Activated CD4-positive, alpha-beta T cell treated with anti-CD3 and anti-CD28 coated beads, Interleukin-2, amount 50 U/mL, for 48 hours (primary cell): ENCODE data around the gene CELA3B.
"Not testable (repeated sequence)": the region's sequence is repeated elsewhere in the genome, so short reads cannot be mapped to it uniquely, and the experiment has no call there.

Experiments
- DNase-seq, 2 experiments: peaks; one replicate each; pipeline ENCODE4 v3.0.0-alpha.2; 2020

CELA3B gene

DNA sequence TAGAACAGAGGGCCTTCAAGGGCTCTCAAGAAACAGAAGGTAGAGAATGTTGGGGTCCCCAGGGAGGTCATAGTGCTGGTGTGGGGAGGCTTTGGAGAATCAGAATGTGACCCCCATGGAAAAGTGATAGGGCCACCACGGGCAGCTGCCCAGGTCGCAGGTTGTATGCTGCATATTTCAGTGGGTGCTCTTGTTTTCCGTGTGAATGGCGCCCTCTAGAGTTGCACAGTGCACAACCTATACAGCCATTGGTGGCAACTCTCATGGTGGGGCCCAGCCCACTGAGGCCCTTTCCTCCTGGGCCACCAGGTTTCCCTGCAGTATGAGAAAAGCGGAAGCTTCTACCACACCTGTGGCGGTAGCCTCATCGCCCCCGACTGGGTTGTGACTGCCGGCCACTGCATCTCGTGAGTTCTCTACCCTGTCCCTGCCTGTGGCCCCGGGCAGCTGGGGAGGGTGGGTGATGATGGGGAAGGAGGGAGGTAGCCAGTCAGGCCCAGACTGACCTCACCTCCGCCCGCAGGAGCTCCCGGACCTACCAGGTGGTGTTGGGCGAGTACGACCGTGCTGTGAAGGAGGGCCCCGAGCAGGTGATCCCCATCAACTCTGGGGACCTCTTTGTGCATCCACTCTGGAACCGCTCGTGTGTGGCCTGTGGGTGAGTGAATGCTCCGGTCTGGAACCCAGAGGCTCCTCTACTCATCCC lies 3.8 kb downstream of the CELA3B start:
- peak in 1 of 2 experiments; percentile 19 for DNase-seq

DNA sequence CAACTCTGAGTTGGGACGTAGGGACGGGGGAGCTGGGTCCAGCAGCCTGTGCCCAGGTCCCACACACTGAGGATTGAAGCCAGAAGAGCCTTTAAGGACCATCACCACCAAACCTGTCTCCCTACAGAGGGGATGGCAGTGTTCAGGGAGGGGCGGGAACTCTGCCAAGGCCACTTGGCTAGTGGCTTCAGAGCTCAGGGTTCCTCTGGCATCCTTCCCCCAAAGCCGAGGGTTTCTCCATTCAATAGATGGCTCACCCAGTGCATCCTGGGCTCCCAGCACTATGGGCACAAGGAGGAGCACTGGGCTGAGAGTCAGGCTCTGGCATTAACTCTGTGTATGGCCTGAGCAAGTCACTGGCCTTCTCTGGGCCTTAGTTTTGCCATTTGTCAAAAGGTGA lies 4.4 kb downstream of the CELA3B start:
- not testable (repeated sequence) for DNase-seq

GRCh38 chr1:21982122-21982521 lies 5.3 kb downstream of the CELA3B start:
- not testable (repeated sequence) for DNase-seq

DNA sequence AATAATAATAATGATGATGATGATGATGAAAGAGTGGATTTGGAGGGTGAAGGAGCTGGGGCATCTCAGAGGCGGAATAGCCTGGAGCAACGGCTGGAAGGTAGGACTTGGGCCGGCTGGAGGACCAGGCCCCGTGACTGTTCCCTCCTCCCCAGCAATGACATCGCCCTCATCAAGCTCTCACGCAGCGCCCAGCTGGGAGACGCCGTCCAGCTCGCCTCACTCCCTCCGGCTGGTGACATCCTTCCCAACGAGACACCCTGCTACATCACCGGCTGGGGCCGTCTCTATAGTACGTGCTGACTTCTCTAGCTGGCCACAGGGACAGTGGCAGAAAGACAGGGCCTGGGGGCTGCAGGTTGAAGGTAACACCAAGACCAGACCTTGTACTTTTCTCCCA lies 6.7 kb downstream of the CELA3B start:
- DNase-seq, result not testable (repeated sequence)

DNA sequence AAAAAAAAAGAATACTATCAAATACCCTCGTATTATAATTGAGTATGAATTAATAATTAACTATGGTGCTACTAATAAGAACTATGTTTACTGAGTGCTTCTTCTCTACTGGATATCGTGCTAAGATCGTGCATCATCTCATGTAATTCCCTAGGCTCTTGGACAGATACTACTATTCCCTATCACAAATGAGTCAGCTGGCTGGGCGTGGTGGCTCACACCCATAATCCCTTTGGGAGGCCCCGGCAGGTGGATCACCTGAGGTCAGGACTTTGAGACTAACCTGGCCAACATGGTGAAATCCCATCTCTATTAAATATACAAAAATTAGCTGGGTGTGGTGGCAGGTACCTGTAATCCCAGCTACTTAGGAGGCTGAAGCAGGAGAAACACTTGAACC lies 9.1 kb downstream of the CELA3B start:
- not testable (repeated sequence) for DNase-seq

- DNase-seq, result not testable (repeated sequence)
Observed at GRCh38 chr1:21986386-21986785, 9.6 kb downstream of the CELA3B start.

GRCh38 chr1:21989672-21990393 lies 13.0 kb downstream of the CELA3B start:
- not testable (repeated sequence) for DNase-seq

DNA sequence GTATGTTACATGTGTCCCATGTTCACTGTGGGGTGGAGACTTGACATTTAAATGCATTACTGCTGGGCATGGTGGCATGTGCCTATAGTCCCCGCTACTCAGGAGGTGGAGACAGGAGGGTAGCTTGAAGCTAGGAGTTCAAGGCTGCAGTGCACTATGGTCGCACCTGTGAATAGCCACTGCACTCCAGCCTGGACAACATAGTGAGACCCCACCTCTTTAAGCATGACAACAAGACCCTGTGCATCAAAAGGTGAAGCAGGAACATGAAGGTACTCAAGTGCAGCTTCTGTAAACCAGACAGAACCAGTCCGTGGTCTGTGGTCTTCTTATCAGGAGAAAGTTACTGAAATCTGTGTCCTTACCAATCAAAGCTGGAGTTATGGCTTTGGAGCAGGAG lies 15.4 kb downstream of the CELA3B start:
- DNase-seq, result not testable (repeated sequence)

DNA sequence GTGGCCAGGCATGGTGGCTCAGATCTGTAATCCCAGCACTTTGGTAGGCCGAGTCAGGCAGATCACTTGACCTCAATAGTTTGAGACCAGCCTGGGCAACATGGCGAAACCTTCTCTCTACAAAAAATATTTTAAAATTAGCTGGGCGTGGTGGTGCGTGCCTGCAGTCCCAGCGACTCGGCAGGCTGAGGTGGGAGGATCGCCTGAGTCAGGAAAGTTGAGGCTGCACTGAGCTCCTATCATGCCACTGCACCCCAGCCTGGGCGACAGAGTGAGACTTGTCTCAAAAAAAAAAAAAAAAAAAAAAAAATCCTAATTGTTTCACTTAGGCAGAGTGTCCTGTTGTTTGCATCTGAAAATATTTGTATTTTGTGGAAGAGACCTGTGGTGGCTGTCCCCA lies 17.9 kb downstream of the CELA3B start:
- DNase-seq, result not testable (repeated sequence)

- not testable (repeated sequence) for DNase-seq
Observed at GRCh38 chr1:21996663-21996970, 19.8 kb downstream of the CELA3B start.

- not testable (repeated sequence) for DNase-seq
Observed at GRCh38 chr1:21997891-21998623, 21.2 kb downstream of the CELA3B start.

DNA sequence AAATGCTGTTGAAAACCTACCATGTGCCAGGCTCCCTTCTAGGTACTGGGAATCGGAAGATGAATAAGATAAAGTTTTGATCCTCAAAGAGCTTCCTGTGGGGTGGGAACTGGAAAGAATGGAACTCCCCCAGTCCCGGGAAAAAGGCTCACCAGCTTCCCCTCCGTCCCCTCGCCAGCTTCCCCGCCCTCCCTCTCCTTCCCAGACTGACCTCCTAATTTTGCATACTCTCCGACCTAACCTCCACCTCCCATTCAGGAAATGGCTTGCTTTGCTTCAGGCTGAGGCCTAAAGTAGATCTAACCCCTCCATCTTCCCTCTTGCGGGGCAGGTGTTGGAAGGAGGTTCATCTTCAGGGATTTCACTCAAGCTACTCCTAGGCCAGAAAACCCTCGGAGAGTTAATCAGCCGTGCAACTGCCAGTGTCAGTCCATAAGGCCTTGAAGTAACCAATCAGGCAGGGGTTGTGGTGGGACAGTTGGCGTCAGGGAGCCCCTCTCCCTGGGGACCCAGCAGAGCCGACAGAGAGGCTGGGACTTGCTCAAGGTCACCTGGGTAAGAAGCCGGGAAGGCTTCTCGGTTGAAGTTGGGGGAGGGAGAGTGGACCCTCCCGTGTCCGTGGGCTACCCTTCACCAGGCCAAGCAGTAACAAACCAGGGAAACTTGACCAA lies 21.9 kb downstream of the CELA3B start:
- DNase-seq, result not testable (repeated sequence)

DNA sequence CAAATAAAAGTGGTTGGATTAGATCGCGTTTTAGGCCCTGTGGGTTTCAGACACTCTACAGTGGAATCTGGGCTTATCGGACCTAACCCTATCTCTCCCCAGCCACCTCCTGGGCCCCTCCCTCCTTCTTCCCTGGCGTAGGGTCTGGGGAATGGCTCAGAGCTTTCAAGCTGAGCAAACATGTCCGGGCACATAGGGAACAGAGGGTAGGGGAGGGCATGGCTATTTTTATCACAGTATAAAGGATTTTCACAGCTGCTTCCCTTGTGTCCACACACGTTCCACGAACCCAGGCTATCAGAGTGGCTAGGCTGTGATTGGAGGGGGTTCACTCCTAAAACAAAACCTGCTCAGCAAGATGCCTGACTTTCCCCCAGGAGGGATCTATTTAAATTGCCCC lies 22.8 kb downstream of the CELA3B start:
- DNase-seq, result not testable (repeated sequence)

DNA sequence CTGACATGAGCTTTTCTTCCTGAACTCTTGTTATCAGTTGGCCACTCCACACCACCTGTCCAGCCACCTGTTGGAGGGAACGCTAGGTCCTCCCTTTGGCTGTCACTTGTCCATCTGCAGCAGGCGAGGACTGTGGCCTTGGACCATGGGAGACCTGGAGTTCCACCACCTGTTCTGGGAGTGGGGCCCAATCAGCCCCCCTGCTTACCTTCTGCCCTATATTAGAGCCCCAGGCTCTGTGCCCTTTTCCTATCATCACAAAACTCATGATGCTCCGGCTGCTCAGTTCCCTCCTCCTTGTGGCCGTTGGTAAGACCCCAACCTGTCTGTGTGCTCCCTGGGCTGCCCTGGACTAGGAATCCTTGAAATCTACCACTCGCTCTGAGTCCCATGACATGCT lies 24.6 kb downstream of the CELA3B start, which contains the start of gene CELA3A:
Gene CELA3A (plus strand): TSS at position 249 of the 400 bp plus-strand sequence. CDS start 18 bp downstream, at position 267.
- DNase-seq, result no peak

- DNase-seq, result not testable (repeated sequence)
Observed at GRCh38 chr1:22002461-22002860, 25.6 kb downstream of the CELA3B start.

GRCh38 chr1:22002875-22003274 lies 26.1 kb downstream of the CELA3B start:
- DNase-seq, result not testable (repeated sequence)

DNA sequence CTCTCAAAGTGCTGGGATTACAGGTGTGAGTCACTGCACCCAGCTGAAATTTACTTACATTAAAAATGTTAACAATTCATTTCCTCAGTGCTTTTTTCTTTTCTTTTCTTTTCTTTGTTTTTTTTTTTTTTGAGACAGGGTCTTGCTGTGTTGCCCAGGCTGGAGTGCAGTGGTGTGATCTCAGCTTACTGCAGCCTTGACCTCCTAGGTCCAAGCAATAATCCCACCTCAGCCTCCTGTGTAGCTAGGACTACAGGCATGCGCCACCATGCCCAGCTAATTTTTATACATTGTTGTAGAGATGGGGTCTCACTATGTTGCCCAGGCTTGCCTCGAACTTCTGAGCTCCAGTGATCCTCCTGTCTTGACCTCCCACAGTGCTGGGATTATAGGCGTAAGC lies 27.1 kb downstream of the CELA3B start:
- DNase-seq, result not testable (repeated sequence)

GRCh38 chr1:22005261-22006149 lies 28.7 kb downstream of the CELA3B start:
- peak; percentile 52 to 58 for DNase-seq

- DNase-seq, result not testable (repeated sequence)
Observed at GRCh38 chr1:22006736-22007135, 29.9 kb downstream of the CELA3B start.

DNA sequence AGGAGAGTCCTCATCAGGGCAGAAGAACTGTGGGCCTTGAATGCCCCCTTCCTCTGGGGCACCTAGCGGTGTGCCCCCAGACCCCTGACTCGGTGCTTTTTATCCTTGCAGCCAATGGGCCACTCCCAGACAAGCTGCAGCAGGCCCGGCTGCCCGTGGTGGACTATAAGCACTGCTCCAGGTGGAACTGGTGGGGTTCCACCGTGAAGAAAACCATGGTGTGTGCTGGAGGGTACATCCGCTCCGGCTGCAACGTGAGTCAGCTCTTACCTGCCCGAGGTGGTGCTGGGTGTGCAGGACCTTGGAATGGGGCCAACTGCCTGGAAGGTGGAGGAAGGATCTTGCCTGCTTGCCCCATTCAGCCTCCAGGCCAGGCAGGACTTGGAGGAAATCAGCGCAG lies 30.4 kb downstream of the CELA3B start:
- not testable (repeated sequence) for DNase-seq

DNA sequence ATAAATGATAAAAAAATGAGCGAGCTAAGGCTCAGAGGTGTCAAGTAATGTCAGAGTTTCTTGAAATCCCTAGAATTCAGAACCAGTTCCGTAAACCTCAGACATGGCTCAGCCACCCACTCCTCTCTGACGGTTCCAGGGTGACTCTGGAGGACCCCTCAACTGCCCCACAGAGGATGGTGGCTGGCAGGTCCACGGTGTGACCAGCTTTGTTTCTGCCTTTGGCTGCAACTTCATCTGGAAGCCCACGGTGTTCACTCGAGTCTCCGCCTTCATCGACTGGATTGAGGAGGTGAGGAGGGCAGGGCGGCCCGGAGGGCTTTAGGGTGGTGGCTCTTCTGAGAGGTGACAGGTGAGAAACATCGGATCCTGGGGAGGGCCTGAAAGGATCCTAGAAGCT lies 32.7 kb downstream of the CELA3B start:
- DNase-seq, result not testable (repeated sequence)

DNA sequence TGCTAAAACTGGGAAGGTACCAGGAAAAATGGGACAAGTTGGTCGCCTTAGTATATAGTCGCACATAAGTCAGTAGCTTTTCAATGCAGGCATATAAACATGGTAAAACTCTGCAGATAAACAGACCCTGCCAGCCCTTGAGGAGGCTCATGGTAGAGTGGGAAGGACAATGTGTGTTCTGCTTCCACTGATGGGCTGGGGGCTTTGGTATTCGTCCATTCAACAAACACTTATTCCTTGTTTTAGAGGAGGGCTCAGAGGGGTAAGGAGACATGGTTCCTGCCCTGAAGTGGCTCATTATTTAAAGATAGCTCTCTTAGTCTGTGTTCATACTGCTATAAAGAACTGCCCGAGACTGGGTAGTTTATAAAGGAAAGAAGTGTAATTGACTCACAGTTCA lies 35.9 kb downstream of the CELA3B start:
- DNase-seq, result not testable (repeated sequence)
